Measurements from ENCODE around the gene ATXN1.
A peak's percentile ranks its signal among the peaks of the same experiment; 100 is the strongest.

The ATXN1 gene

GRCh38 chr6:16760516-16761470 is at the start of gene ATXN1:
TSS of gene ATXN1 (minus strand) at chr6:16761460.
- H2AFZ ChIP-seq (ENCODE audit: low read depth, low read length, severe bottlenecking): peak within 1 kb of the TSS; percentile 70
- H3K4me3 ChIP-seq (ENCODE audit: insufficient read depth, low read length, poor library complexity, severe bottlenecking): peak within 1 kb of the TSS; percentile 54
- no peaks in the 10 kb centered on the region for H3K9me3 ChIP-seq (ENCODE audit: insufficient read depth, low read length)
- H3K4me2 ChIP-seq (ENCODE audit: low read depth, low read length, poor library complexity, severe bottlenecking): peak within 1 kb of the TSS; percentile 66
- no peak for TF ChIP-seq EZH2phosphoT487 (conservative IDR thresholded peaks at IDR 0.05; ENCODE audit: low read length)
- TF ChIP-seq, protein P1, sequence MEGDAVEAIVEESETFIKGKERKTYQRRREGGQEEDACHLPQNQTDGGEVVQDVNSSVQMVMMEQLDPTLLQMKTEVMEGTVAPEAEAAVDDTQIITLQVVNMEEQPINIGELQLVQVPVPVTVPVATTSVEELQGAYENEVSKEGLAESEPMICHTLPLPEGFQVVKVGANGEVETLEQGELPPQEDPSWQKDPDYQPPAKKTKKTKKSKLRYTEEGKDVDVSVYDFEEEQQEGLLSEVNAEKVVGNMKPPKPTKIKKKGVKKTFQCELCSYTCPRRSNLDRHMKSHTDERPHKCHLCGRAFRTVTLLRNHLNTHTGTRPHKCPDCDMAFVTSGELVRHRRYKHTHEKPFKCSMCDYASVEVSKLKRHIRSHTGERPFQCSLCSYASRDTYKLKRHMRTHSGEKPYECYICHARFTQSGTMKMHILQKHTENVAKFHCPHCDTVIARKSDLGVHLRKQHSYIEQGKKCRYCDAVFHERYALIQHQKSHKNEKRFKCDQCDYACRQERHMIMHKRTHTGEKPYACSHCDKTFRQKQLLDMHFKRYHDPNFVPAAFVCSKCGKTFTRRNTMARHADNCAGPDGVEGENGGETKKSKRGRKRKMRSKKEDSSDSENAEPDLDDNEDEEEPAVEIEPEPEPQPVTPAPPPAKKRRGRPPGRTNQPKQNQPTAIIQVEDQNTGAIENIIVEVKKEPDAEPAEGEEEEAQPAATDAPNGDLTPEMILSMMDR (IDR thresholded peaks at IDR 0.05; ENCODE audit: insufficient read depth, low read length, poor library complexity, severe bottlenecking): no peak
- no peaks in the 10 kb centered on the region for H3K9me2 ChIP-seq (replicated peaks; ENCODE audit: insufficient read depth, low read length)
- no peaks in the 10 kb centered on the region for H3K79me2 ChIP-seq (ENCODE audit: insufficient read depth, low read length)
- 0 out of 2 replicates have a peak, but pooled peaks cover 8% of the 10 kb centered on the region for H3F3A ChIP-seq (ENCODE audit: insufficient read depth)
- H3K36me3 ChIP-seq (ENCODE audit: low read length): no peaks in the 10 kb centered on the region
- H3K27ac ChIP-seq (ENCODE audit: low read depth, low read length): no peak within 1 kb of the TSS
- H3K27me3 ChIP-seq (ENCODE audit: low read length): no peaks in the 10 kb centered on the region
- H4K20me1 ChIP-seq (ENCODE audit: low read depth, low read length): peaks cover 4% of the 10 kb centered on the region; the same call in 1 of the 2 replicates
- peak within 1 kb of the TSS; percentile 38 for H3K9ac ChIP-seq (ENCODE audit: low read length)

DNA sequence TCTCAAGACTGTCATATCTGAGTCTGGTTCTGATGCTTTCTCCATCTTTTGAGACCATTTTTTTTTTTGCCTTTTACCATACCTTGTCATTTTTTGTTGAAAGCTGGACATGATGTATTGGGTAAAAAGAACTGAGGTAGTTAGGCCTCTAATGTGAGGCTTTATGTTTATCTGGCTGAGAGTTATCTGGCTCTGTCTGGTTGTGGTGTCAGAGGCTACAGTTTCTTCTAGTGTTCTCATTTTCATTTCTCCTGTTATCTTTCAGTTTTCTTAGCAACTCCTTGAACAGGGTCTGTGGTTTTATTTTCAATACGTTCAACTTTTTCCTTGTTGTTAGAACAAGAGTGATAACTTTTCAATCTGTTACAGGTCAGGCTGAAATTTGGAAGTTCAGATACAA is 49.2 kb upstream of the ATXN1 start:
- TF ChIP-seq, protein P1 (IDR thresholded peaks at IDR 0.05; ENCODE audit: insufficient read depth, low read length, poor library complexity, severe bottlenecking): no peak
- TF ChIP-seq EZH2phosphoT487 (conservative IDR thresholded peaks at IDR 0.05; ENCODE audit: low read length): no peak
- H3K36me3 ChIP-seq (ENCODE audit: low read length): no peaks in the 10 kb centered on the region
- peaks cover 17% of the 10 kb centered on the region; the same call in 1 of the 2 replicates for H3K9me3 ChIP-seq (ENCODE audit: insufficient read depth, low read length)
- H2AFZ ChIP-seq (ENCODE audit: low read depth, low read length, severe bottlenecking): no peak overlapping the region
- no peaks in the 10 kb centered on the region; the same call in 1 of the 2 replicates for H3K27me3 ChIP-seq (ENCODE audit: low read length)
- H4K20me1 ChIP-seq (ENCODE audit: low read depth, low read length): no peaks in the 10 kb centered on the region
- H3K27ac ChIP-seq (ENCODE audit: low read depth, low read length): no peak overlapping the region
- H3K4me3 ChIP-seq (ENCODE audit: insufficient read depth, low read length, poor library complexity, severe bottlenecking): no peak overlapping the region
- no peaks in the 10 kb centered on the region for H3F3A ChIP-seq (ENCODE audit: insufficient read depth)
- H3K79me2 ChIP-seq (ENCODE audit: insufficient read depth, low read length): no peaks in the 10 kb centered on the region
- no peaks in the 10 kb centered on the region for H3K9me2 ChIP-seq (replicated peaks; ENCODE audit: insufficient read depth, low read length)
- no peak overlapping the region for H3K4me2 ChIP-seq (ENCODE audit: low read depth, low read length, poor library complexity, severe bottlenecking)
- H3K9ac ChIP-seq (ENCODE audit: low read length): no peak overlapping the region

DNA sequence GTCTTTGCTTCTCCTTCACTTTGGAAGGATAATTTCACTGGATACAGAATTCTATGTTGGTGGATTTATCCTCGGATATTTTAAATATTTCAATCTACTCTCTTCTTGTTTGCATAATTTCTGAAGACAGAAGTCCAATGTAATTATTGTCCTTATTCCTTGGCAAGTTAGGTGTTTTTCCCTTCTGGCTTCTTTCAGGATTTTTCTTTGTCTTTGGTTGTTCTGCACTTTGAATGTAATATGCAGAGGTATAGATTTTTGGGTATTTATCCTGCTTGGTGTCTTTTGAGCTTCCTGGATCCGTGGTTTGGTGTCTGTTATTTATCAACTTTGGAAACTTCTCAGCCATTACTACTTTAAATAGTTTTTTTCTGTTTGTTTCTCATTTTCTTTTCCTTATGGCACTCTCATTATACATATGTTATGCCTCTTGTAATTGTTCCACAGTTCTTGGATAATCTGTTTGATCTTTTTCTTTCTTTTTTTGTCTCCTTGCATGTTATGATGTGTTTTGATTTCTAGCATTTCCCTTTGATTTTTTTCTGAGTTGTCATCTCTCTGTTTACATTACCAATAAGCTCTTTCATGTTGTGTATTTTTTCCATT is 48.6 kb upstream of the ATXN1 start:
- Histone ChIP-seq H3K9me2 (replicated peaks; ENCODE audit: insufficient read depth, low read length) (no peaks in the 10 kb centered on the region), H3K9ac (ENCODE audit: low read length) (no peak overlapping the region), H3K4me3 (ENCODE audit: insufficient read depth, low read length, poor library complexity, severe bottlenecking) (no peak overlapping the region), H3K36me3 (ENCODE audit: low read length) (no peaks in the 10 kb centered on the region), H4K20me1 (ENCODE audit: low read depth, low read length) (no peaks in the 10 kb centered on the region), H3K9me3 (ENCODE audit: insufficient read depth, low read length) (peaks cover 17% of the 10 kb centered on the region; the same call in 1 of the 2 replicates), H3K27me3 (ENCODE audit: low read length) (no peaks in the 10 kb centered on the region; the same call in 1 of the 2 replicates), H3K27ac (ENCODE audit: low read depth, low read length) (no peak overlapping the region), H2AFZ (ENCODE audit: low read depth, low read length, severe bottlenecking) (no peak overlapping the region), H3F3A (ENCODE audit: insufficient read depth) (no peaks in the 10 kb centered on the region), H3K79me2 (ENCODE audit: insufficient read depth, low read length) (no peaks in the 10 kb centered on the region), H3K4me2 (ENCODE audit: low read depth, low read length, poor library complexity, severe bottlenecking) (no peak overlapping the region)
- no peak for TF ChIP-seq EZH2phosphoT487 (conservative IDR thresholded peaks at IDR 0.05; ENCODE audit: low read length)
- TF ChIP-seq, protein P1 (IDR thresholded peaks at IDR 0.05; ENCODE audit: insufficient read depth, low read length, poor library complexity, severe bottlenecking): no peak
